AG09319 (cell line): ENCODE data around the gene WDR6.
A peak's percentile ranks its signal among the peaks of the same experiment; 100 is the strongest.

ENCODE experiments used
- DNase-seq: peaks from one replicate; pipeline ENCODE4 v3.0.0-alpha.2; 2010; ENCODE audit warnings: low read depth; ENCODE audit errors: extremely low read depth
- TF ChIP-seq, protein P1 (sequence below): IDR thresholded peaks from 2 replicates; pipeline ENCODE4 v1.5.1; 2011; ENCODE audit warnings: low read depth, mild to moderate bottlenecking, inconsistent platforms, low read length, moderate library complexity

Gene WDR6

DNA sequence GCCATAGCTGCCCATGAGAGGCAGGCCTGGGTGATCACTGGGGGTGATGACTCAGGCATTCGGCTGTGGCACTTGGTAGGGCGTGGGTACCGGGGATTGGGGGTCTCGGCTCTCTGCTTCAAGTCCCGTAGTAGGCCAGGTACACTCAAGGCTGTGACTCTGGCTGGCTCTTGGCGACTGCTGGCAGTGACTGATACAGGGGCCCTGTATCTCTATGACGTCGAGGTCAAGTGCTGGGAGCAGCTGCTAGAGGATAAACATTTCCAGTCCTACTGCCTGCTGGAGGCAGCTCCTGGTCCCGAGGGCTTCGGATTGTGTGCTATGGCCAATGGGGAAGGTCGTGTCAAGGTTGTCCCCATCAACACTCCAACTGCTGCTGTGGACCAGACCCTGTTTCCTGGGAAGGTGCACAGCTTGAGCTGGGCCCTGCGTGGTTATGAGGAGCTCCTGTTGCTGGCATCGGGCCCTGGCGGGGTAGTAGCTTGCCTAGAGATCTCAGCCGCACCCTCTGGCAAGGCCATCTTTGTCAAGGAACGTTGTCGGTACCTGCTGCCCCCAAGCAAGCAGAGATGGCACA, 5.3 kb downstream of the WDR6 start:
- TF ChIP-seq, protein P1, sequence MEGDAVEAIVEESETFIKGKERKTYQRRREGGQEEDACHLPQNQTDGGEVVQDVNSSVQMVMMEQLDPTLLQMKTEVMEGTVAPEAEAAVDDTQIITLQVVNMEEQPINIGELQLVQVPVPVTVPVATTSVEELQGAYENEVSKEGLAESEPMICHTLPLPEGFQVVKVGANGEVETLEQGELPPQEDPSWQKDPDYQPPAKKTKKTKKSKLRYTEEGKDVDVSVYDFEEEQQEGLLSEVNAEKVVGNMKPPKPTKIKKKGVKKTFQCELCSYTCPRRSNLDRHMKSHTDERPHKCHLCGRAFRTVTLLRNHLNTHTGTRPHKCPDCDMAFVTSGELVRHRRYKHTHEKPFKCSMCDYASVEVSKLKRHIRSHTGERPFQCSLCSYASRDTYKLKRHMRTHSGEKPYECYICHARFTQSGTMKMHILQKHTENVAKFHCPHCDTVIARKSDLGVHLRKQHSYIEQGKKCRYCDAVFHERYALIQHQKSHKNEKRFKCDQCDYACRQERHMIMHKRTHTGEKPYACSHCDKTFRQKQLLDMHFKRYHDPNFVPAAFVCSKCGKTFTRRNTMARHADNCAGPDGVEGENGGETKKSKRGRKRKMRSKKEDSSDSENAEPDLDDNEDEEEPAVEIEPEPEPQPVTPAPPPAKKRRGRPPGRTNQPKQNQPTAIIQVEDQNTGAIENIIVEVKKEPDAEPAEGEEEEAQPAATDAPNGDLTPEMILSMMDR, result no peak
- no peak for DNase-seq

DNA sequence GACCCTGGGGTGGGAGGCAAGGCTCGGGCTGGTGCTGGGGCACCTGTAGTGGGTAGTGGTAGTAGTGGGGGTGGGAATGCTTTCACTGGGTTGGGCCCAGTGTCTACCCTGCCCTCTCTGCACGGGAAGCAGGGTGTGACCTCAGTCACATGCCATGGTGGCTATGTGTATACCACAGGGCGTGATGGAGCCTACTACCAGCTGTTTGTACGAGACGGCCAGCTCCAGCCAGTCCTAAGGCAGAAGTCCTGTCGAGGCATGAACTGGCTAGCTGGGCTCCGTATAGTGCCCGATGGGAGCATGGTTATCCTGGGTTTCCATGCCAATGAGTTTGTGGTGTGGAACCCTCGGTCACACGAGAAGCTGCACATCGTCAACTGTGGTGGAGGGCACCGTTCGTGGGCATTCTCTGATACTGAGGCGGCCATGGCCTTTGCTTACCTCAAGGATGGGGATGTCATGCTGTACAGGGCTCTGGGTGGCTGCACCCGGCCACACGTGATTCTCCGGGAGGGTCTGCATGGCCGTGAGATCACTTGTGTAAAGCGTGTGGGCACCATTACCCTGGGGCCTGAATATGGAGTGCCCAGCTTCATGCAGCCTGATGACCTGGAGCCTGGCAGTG, 6.0 kb downstream of the WDR6 start:
- TF ChIP-seq, protein P1, result no peak
- no peak for DNase-seq

DNA sequence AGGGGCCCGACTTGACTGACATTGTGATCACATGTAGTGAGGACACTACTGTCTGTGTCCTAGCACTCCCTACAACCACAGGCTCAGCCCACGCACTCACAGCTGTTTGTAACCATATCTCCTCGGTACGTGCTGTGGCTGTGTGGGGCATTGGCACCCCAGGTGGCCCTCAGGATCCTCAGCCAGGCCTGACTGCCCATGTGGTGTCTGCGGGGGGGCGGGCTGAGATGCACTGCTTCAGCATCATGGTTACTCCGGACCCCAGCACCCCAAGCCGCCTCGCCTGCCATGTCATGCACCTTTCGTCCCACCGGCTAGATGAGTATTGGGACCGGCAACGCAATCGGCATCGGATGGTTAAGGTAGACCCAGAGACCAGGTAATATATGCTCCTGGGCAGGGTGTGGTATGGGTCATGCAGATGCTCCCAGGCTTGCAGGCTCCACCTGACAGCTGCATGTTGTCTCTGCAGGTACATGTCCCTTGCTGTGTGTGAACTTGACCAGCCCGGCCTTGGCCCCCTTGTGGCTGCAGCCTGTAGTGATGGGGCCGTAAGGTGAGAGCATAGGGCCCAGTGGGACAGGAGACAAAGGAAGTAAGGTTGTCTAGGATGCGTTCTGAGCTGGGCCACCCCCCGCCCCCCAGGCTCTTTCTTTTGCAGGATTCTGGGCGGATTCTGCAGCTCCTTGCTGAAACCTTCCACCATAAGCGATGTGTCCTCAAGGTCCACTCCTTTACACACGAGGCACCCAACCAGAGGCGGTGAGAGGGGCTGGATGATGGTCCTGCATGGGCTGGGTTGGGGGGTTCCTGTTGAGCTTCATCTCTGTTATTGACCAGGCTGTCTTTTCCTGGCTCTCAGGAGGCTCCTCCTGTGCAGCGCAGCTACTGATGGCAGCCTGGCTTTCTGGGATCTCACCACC, 6.8 kb downstream of the WDR6 start:
- no peak for DNase-seq
- TF ChIP-seq, protein P1, result peak; percentile 58

DNA sequence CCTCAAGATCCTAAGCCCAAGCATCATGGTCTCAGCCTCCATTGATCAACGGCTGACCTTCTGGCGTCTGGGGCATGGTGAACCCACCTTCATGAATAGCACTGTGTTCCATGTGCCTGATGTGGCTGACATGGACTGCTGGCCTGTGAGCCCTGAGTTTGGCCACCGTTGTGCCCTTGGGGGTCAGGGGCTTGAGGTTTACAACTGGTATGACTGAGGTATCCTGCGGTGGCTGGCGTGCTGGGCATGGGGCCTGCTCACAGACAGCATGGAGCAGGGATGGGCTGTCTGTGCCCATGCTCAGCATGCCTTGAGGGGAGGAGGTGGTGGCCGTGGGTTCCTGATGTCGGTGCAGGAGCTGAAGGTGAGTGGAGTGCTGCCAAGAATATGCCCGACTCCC, 7.9 kb downstream of the WDR6 start:
- TF ChIP-seq, protein P1, result no peak
- DNase-seq, result no peak

DNA sequence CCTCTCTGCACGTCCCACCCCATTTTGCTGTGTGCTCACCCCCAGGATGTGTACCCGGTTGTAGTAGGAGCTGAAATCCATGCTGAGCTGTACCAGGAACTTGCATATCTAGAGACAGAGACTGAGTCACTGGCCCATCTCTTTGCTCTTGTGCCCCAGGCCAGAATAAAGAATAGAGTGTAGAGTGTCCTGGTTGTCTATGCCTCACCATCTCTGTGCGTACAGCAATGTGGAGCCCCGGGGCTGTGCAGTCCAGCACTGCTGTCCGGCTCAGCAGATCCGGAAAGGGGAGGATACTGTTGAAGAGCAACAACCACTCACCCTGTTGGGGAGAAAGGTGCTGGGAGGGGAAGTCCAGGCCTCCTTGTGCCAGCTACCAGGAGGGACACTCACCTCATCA, 8.6 kb downstream of the WDR6 start:
- TF ChIP-seq, protein P1, result no peak
- DNase-seq, result no peak

DNA sequence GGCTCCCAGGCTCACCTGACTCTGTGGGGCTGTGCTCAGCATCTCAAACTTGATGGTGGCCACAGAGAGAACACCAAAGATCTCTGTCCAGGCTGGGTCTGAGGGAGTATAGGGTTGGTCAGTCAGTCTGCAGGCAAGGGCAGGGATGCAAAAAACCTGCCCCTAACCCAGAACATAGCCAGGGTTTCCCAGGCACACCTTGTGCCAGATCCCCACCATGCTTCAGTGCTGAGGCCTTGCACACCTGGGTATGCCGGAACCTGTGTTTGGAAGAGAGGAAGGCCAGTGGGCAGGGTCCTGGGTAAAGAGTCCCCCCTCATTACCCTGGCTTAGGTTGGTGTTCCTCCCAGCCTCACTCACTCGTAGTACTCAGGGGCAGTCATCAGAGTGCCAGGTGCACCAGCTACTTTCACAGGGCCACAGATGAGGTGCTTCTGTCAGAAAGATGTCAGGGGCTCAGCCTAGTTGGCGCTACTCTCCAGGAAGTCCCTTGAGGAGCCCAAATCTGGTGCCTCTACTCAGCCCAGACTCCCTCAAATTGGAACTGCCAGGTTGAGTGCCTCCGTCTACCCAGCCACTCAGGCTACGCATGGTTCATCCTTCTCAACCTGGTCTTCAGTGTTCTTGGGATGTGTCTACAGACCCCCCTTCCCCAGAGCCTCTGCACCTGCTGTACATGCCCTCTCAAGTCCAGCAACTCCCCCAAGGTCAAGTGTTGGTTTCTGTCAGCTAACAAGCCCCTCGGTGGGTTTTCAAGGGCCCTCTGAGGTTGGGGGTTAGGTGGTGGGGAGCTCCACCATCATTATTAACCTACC, 9.4 kb downstream of the WDR6 start:
- TF ChIP-seq, protein P1, result no peak
- no peak for DNase-seq
